Activated B cell treated with CpG ODN at 0.5 μM for 24 hours (primary cell): ENCODE results near the gene KIF26B. TPM values are rescaled to one million over a fixed set of nuclear protein-coding genes. Genes with fewer than 3 reads are reported as not detected.

Experiments used
- ATAC-seq: fragments of 200-7000 bp; cut with Tn5 transposase; one replicate; pipeline ENCODE4 v1.10.0; 2021; ENCODE audit warnings: low read depth, mild to moderate bottlenecking, moderate library complexity
- CTCF ChIA-PET: fragments of 350-600 bp; sonication (Branson Sonifier 250); formaldehyde crosslinking; loops from one replicate; lab custom pipeline; 2021; ENCODE audit warnings: antibody characterized with exemption; lab: Charles Lee
- POLR2A ChIA-PET: fragments of 350-600 bp; sonication (Branson Sonifier 250); formaldehyde crosslinking; loops from one replicate; lab custom pipeline; 2021; ENCODE audit warnings: antibody characterized with exemption; lab: Charles Lee
- DNase-seq: peaks from one replicate; pipeline ENCODE4 v3.0.0; 2022
- H3K27ac Mint-ChIP-seq: one replicate; pipeline ENCODE4 v1.8.0; 2020; ENCODE audit warnings: mixed read lengths
- H3K27me3 Mint-ChIP-seq: one replicate; pipeline ENCODE4 v1.8.0; 2021; ENCODE audit warnings: mixed read lengths
- H3K36me3 Mint-ChIP-seq: one replicate; pipeline ENCODE4 v1.8.0; 2021; ENCODE audit warnings: low read depth, mixed read lengths
- H3K4me1 Mint-ChIP-seq: one replicate; pipeline ENCODE4 v1.8.0; 2021; ENCODE audit warnings: mixed read lengths
- H3K4me3 Mint-ChIP-seq: one replicate; pipeline ENCODE4 v1.8.0; 2020; ENCODE audit warnings: mild to moderate bottlenecking, mixed read lengths
- H3K9me3 Mint-ChIP-seq: one replicate; pipeline ENCODE4 v1.8.0; 2020; ENCODE audit warnings: mixed read lengths
- CTCF ChIP-seq: fragments of 200-600 bp; IDR thresholded peaks from one replicate; pipeline ENCODE4 v1.8.0; 2022; ENCODE audit warnings: antibody characterized with exemption, mild to moderate bottlenecking
- intact Hi-C: fragments of 100-400 bp; cut with micrococcal nuclease; formaldehyde crosslinking; loops from one replicate; pipeline ENCODE4 v1.15.1; 2024
- total RNA-seq: library from RNA; stranded (reverse); gene quantifications from 2 replicates; pipeline ENCODE4 v1.2.3, GENCODE V29; 2022

KIF26B gene
- total RNA-seq, 1 donor from 2014 or later = 1.7 TPM

- no peak overlapping the region for H3K27ac Mint-ChIP-seq
- H3K9me3 Mint-ChIP-seq = no peaks in the 10 kb centered on the region
- POLR2A ChIA-PET = interaction anchor here (0.6 kb wide), 1 partner anchor 40 kb away, joined by 3 read pairs; no protein-coding TSS in a partner anchor
- no peaks in the 10 kb centered on the region for H3K36me3 Mint-ChIP-seq
- H3K4me3 Mint-ChIP-seq = no peak overlapping the region
- H3K27me3 Mint-ChIP-seq = peaks cover 5% of the 10 kb centered on the region
- TF ChIP-seq CTCF = no peak
- CTCF ChIA-PET = no interaction called here
- DNase-seq = no peak
- no peak for ATAC-seq
- peaks cover 6% of the 10 kb centered on the region for H3K4me1 Mint-ChIP-seq
- intact Hi-C loops = no loop called here
Measured at GRCh38 chr1:245688536-245689453, 534.0 kb downstream of the KIF26B start.

GRCh38 chr1:245690156-245690690 lies 535.4 kb downstream of the KIF26B start:
- intact Hi-C loops = no loop called here
- Mint-ChIP-seq H3K4me1 (peaks cover 6% of the 10 kb centered on the region), H3K9me3 (no peaks in the 10 kb centered on the region), H3K4me3 (no peak overlapping the region), H3K27me3 (peaks cover 5% of the 10 kb centered on the region), H3K36me3 (no peaks in the 10 kb centered on the region), H3K27ac (no peak overlapping the region)
- no peak for DNase-seq
- no peak for TF ChIP-seq CTCF
- ATAC-seq = no peak
- CTCF ChIA-PET = no interaction called here
- POLR2A ChIA-PET = no interaction called here

- H3K9me3 Mint-ChIP-seq = no peaks in the 10 kb centered on the region
- peaks cover 6% of the 10 kb centered on the region for H3K4me1 Mint-ChIP-seq
- CTCF ChIA-PET = no interaction called here
- DNase-seq (no peak), ATAC-seq (no peak)
- POLR2A ChIA-PET = interaction anchor here (0.7 kb wide), 1 partner anchor 10 kb away, joined by 7 read pairs; no protein-coding TSS in a partner anchor
- H3K27ac Mint-ChIP-seq = no peak overlapping the region
- H3K36me3 Mint-ChIP-seq = no peaks in the 10 kb centered on the region
- intact Hi-C loops = no loop called here
- H3K4me3 Mint-ChIP-seq = no peak overlapping the region
- TF ChIP-seq CTCF = no peak
- H3K27me3 Mint-ChIP-seq = peaks cover 5% of the 10 kb centered on the region
Measured at GRCh38 chr1:245690946-245691541, 536.3 kb downstream of the KIF26B start.

- Mint-ChIP-seq H3K27me3 (peaks cover 5% of the 10 kb centered on the region), H3K36me3 (no peaks in the 10 kb centered on the region), H3K4me1 (peaks cover 6% of the 10 kb centered on the region), H3K27ac (no peak overlapping the region), H3K9me3 (peaks cover 2% of the 10 kb centered on the region), H3K4me3 (no peak overlapping the region)
- intact Hi-C loops = no loop called here
- TF ChIP-seq CTCF = no peak
- ChIA-PET POLR2A (no interaction called here), CTCF (no interaction called here)
- DNase-seq (no peak), ATAC-seq (no peak)
Measured at GRCh38 chr1:245691897-245692296, 537.1 kb downstream of the KIF26B start.

- no peak overlapping the region for H3K27ac Mint-ChIP-seq
- CTCF ChIA-PET = no interaction called here
- no peak for TF ChIP-seq CTCF
- DNase-seq (no peak), ATAC-seq (no peak)
- no peak overlapping the region for H3K4me3 Mint-ChIP-seq
- peaks cover 1% of the 10 kb centered on the region for H3K27me3 Mint-ChIP-seq
- intact Hi-C loops = no loop called here
- POLR2A ChIA-PET = no interaction called here
- H3K9me3 Mint-ChIP-seq = peaks cover 2% of the 10 kb centered on the region
- H3K4me1 Mint-ChIP-seq = peaks cover 1% of the 10 kb centered on the region
- H3K36me3 Mint-ChIP-seq = no peaks in the 10 kb centered on the region
Measured at GRCh38 chr1:245692318-245692717, 537.5 kb downstream of the KIF26B start.
